Ovary (tissue), 3 donors: ENCODE results near the gene KIF26B.
"Not testable (repeated sequence)": the region's sequence is repeated elsewhere in the genome, so short reads cannot be mapped to it uniquely, and the experiment has no call there.

Experiments used
- POLR2A ChIP-seq: fragments of 450-650 bp; IDR thresholded peaks from one replicate; pipeline ENCODE4 v1.6.1; 2017; ENCODE audit warnings: antibody characterized with exemption, mild to moderate bottlenecking, moderate library complexity
- TF ChIP-seq, protein P1 (sequence below), 3 donors: fragments of 450-650 bp in 2 of 3; fragments of 200-600 bp in 1 of 3; IDR thresholded peaks; one replicate each; pipeline versions ENCODE4 v1.5.1 to v1.8.0; 2016 to 2022; ENCODE audit warnings: antibody characterized with exemption in 3 of 3, mild to moderate bottlenecking in 1 of 3
- donor health status: DM: no; HTN: no; CAD: no.

DNA sequence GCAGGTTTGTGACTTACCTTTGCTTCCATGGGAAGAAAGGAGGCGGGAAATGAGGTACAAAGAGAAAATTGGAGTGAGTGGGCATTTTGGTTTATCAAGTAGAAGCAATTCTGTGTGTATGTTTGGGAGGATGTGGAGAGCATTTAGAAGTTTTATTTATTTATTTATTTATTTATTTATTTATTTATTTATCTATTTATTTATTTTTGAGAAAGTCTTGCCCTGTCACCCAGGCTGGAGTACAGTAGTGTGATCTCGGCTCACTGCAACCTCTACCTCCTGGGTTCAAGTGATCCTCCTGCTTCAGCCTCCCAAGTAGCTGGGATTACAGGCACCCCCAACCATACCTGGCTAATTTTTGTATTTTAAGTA is 182.2 kb downstream of the KIF26B start:
- TF ChIP-seq, protein P1, sequence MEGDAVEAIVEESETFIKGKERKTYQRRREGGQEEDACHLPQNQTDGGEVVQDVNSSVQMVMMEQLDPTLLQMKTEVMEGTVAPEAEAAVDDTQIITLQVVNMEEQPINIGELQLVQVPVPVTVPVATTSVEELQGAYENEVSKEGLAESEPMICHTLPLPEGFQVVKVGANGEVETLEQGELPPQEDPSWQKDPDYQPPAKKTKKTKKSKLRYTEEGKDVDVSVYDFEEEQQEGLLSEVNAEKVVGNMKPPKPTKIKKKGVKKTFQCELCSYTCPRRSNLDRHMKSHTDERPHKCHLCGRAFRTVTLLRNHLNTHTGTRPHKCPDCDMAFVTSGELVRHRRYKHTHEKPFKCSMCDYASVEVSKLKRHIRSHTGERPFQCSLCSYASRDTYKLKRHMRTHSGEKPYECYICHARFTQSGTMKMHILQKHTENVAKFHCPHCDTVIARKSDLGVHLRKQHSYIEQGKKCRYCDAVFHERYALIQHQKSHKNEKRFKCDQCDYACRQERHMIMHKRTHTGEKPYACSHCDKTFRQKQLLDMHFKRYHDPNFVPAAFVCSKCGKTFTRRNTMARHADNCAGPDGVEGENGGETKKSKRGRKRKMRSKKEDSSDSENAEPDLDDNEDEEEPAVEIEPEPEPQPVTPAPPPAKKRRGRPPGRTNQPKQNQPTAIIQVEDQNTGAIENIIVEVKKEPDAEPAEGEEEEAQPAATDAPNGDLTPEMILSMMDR (IDR thresholded peaks at IDR 0.05): not testable (repeated sequence)
- TF ChIP-seq POLR2A: not testable (repeated sequence)
